ENCODE measurements around the gene PRKAR2A. TPM values are rescaled to one million over a fixed set of nuclear protein-coding genes. Genes with fewer than 3 reads are reported as not detected.
A peak's percentile ranks its signal among the peaks of the same experiment; 100 is the strongest.

PRKAR2A gene
- total and polyA plus RNA-seq, 4 donors: 12.1 to 28.5 (median 13.9) TPM

DNA sequence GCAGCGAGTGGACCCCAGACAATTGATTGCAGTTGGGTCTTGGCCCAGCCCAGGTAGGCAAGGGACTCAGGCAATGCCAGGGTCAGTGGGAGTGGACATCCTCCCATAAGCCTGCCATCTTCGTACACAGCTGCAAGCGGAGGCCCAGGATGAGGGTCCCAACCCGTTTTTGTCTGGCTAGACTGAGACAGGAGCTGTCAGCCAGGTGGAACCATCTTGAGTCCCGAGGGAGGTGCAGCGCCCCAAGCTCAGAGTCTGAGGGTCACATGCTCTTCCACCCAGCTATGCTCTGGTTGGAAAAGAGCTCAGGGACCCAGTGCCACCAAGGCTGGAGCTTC, 108.1 kb downstream of the PRKAR2A start:
- peaks cover 13 to 31% (median 24%) of the 10 kb centered on the region in 4 donors for H3K4me1 ChIP-seq (ENCODE audit: control insufficient read depth in 4 of 4, insufficient read depth in 4 of 4, low read length in 3 of 4)
- TF ChIP-seq HNF4A (conservative IDR thresholded peaks at IDR 0.05) (no peak), FOXA1 (IDR thresholded peaks at IDR 0.05) (no peak), HNF4G (IDR thresholded peaks at IDR 0.05) (no peak), MAX (IDR thresholded peaks at IDR 0.05) (no peak), ATF3 (IDR thresholded peaks at IDR 0.05) (no peak), GABPA (IDR thresholded peaks at IDR 0.05 in 1 of 2, conservative IDR thresholded peaks at IDR 0.05 in 1 of 2) (no peak), FOXA2 (IDR thresholded peaks at IDR 0.05) (no peak), JUND (IDR thresholded peaks at IDR 0.05) (no peak), SP1 (IDR thresholded peaks at IDR 0.05) (no peak), YY1 (IDR thresholded peaks at IDR 0.05) (no peak), RAD21 (IDR thresholded peaks at IDR 0.05) (no peak)
- no peaks in the 10 kb centered on the region for H3K27me3 ChIP-seq (ENCODE audit: control insufficient read depth in 4 of 4, insufficient read depth in 4 of 4, low read length in 3 of 4)
- 66% methylated on average over 6 of the region's 6 CpGs for WGBS
- H3K9me3 ChIP-seq (ENCODE audit: control insufficient read depth in 4 of 4, low read length in 3 of 4): no peaks in the 10 kb centered on the region
- H3K4me3 ChIP-seq (ENCODE audit: low read depth in 1 of 3, low read length in 3 of 3): peak overlapping the region in 1 of 3 donors; percentile 16
- H3K36me3 ChIP-seq (ENCODE audit: control insufficient read depth in 4 of 4, insufficient read depth in 3 of 4, low read depth in 1 of 4, low read length in 3 of 4): no peaks in the 10 kb centered on the region
- peak overlapping the region; percentile 81 to 88 for H3K27ac ChIP-seq (ENCODE audit: low read depth in 1 of 2, low read length in 2 of 2)
- no peak overlapping the region for H3K9ac ChIP-seq (ENCODE audit: low read depth in 1 of 2, low read length in 2 of 2)
- DNase-seq (ENCODE audit: low spot score): no peak

- H3K9ac ChIP-seq (ENCODE audit: low read depth in 1 of 2, low read length in 2 of 2): no peak overlapping the region
Measured at GRCh38 chr3:48738926-48739616, 108.6 kb downstream of the PRKAR2A start.

More at GRCh38 chr3:48738926-48739616, 108.6 kb downstream of the PRKAR2A start:
- Histone ChIP-seq H3K9me3 (ENCODE audit: control insufficient read depth in 4 of 4, low read length in 3 of 4) (no peaks in the 10 kb centered on the region), H3K27ac (ENCODE audit: low read depth in 1 of 2, low read length in 2 of 2) (peak overlapping the region; percentile 81 to 88), H3K27me3 (ENCODE audit: control insufficient read depth in 4 of 4, insufficient read depth in 4 of 4, low read length in 3 of 4) (no peaks in the 10 kb centered on the region), H3K4me1 (ENCODE audit: control insufficient read depth in 4 of 4, insufficient read depth in 4 of 4, low read length in 3 of 4) (peaks cover 13 to 31% (median 24%) of the 10 kb centered on the region in 4 donors), H3K36me3 (ENCODE audit: control insufficient read depth in 4 of 4, insufficient read depth in 3 of 4, low read depth in 1 of 4, low read length in 3 of 4) (no peaks in the 10 kb centered on the region), H3K4me3 (ENCODE audit: low read depth in 1 of 3, low read length in 3 of 3) (no peak overlapping the region)
- 73% methylated on average over 9 of the region's 9 CpGs for WGBS
- no peak for TF ChIP-seq RAD21 (IDR thresholded peaks at IDR 0.05)
- no peak for TF ChIP-seq FOXA1 (IDR thresholded peaks at IDR 0.05)
- TF ChIP-seq ATF3 (IDR thresholded peaks at IDR 0.05): no peak
- no peak for TF ChIP-seq HNF4G (IDR thresholded peaks at IDR 0.05)
- TF ChIP-seq GABPA (IDR thresholded peaks at IDR 0.05 in 1 of 2, conservative IDR thresholded peaks at IDR 0.05 in 1 of 2): no peak
- TF ChIP-seq FOXA2 (IDR thresholded peaks at IDR 0.05): no peak
- TF ChIP-seq, protein P1, sequence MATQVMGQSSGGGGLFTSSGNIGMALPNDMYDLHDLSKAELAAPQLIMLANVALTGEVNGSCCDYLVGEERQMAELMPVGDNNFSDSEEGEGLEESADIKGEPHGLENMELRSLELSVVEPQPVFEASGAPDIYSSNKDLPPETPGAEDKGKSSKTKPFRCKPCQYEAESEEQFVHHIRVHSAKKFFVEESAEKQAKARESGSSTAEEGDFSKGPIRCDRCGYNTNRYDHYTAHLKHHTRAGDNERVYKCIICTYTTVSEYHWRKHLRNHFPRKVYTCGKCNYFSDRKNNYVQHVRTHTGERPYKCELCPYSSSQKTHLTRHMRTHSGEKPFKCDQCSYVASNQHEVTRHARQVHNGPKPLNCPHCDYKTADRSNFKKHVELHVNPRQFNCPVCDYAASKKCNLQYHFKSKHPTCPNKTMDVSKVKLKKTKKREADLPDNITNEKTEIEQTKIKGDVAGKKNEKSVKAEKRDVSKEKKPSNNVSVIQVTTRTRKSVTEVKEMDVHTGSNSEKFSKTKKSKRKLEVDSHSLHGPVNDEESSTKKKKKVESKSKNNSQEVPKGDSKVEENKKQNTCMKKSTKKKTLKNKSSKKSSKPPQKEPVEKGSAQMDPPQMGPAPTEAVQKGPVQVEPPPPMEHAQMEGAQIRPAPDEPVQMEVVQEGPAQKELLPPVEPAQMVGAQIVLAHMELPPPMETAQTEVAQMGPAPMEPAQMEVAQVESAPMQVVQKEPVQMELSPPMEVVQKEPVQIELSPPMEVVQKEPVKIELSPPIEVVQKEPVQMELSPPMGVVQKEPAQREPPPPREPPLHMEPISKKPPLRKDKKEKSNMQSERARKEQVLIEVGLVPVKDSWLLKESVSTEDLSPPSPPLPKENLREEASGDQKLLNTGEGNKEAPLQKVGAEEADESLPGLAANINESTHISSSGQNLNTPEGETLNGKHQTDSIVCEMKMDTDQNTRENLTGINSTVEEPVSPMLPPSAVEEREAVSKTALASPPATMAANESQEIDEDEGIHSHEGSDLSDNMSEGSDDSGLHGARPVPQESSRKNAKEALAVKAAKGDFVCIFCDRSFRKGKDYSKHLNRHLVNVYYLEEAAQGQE (IDR thresholded peaks at IDR 0.05): no peak
- no peak for TF ChIP-seq RXRA (IDR thresholded peaks at IDR 0.05)
- no peak for TF ChIP-seq TAF1 (conservative IDR thresholded peaks at IDR 0.05)
- TF ChIP-seq EGR1 (IDR thresholded peaks at IDR 0.05; ENCODE audit: low read depth in 2 of 2): no peak
- no peak for TF ChIP-seq YY1 (IDR thresholded peaks at IDR 0.05)
- TF ChIP-seq NR2F2 (IDR thresholded peaks at IDR 0.05): no peak
- TF ChIP-seq CTCF (IDR thresholded peaks at IDR 0.05; ENCODE audit: low read depth, low read length, missing input control): no peak
- no peak for TF ChIP-seq HNF4A (conservative IDR thresholded peaks at IDR 0.05)
- no peak for TF ChIP-seq JUND (IDR thresholded peaks at IDR 0.05)
- no peak for TF ChIP-seq SP1 (IDR thresholded peaks at IDR 0.05)
- no peak for TF ChIP-seq MAX (IDR thresholded peaks at IDR 0.05)
- TF ChIP-seq ZBTB33 (IDR thresholded peaks at IDR 0.05): no peak
- DNase-seq (ENCODE audit: low spot score): no peak

Data from liver (tissue), 9 donors.